ENCODE results near the gene MFN2.

DNA sequence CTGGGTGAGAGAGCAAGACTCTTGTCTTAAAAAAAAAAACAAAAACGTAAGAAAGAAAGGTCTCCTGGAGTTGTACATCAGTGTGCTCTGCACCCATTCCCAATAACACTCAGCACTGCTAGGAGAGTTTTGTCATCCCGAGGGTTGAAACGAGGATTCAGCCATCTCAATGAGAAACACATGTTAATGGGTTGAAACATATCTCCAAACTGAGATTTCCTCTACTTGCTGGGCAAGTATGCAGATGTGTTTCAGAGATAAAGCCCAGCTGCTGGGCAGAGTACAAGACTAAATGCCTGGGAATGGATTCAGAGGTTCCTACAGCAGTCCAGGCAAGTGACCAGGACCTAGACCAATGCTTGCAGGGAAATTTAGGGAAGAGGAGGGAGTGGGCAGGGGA is 2.6 kb upstream of the MFN2 start:
- TF ChIP-seq RAD21 (IDR thresholded peaks at IDR 0.05) (no peak), TAF1 (conservative IDR thresholded peaks at IDR 0.05) (no peak), JUND (IDR thresholded peaks at IDR 0.05) (no peak), NR2F2 (IDR thresholded peaks at IDR 0.05) (no peak), RXRA (IDR thresholded peaks at IDR 0.05) (no peak)
- TF ChIP-seq, protein P1, sequence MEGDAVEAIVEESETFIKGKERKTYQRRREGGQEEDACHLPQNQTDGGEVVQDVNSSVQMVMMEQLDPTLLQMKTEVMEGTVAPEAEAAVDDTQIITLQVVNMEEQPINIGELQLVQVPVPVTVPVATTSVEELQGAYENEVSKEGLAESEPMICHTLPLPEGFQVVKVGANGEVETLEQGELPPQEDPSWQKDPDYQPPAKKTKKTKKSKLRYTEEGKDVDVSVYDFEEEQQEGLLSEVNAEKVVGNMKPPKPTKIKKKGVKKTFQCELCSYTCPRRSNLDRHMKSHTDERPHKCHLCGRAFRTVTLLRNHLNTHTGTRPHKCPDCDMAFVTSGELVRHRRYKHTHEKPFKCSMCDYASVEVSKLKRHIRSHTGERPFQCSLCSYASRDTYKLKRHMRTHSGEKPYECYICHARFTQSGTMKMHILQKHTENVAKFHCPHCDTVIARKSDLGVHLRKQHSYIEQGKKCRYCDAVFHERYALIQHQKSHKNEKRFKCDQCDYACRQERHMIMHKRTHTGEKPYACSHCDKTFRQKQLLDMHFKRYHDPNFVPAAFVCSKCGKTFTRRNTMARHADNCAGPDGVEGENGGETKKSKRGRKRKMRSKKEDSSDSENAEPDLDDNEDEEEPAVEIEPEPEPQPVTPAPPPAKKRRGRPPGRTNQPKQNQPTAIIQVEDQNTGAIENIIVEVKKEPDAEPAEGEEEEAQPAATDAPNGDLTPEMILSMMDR (IDR thresholded peaks at IDR 0.05; ENCODE audit: low read depth, low read length, missing input control) = no peak
- TF ChIP-seq, protein P2, sequence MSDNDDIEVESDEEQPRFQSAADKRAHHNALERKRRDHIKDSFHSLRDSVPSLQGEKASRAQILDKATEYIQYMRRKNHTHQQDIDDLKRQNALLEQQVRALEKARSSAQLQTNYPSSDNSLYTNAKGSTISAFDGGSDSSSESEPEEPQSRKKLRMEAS (IDR thresholded peaks at IDR 0.05) = no peak

Data from liver (tissue), 3 donors.